Stomach (tissue), 9 donors: ENCODE data around the gene SOCS3. TPM values are rescaled to one million over a fixed set of nuclear protein-coding genes. Genes with fewer than 3 reads are reported as not detected.

ENCODE experiments used
- DNase-seq, 2 donors: peaks; one replicate each; pipeline versions ENCODE4 v3.0.0 to v3.0.0-alpha.2; 2013 to 2019
- H3K27ac ChIP-seq, 5 donors: fragments of 200-600 bp in 4 of 5; sonication (generic) in 4 of 5; one replicate each; pipeline ENCODE4 v1.5.1; 2013 to 2019; ENCODE audit warnings: mild to moderate bottlenecking in 1 of 5, moderate library complexity in 1 of 5
- H3K27me3 ChIP-seq, 3 donors: fragments of 200-600 bp; sonication (generic); one replicate each; pipeline ENCODE4 v1.5.1; 2017 to 2019; ENCODE audit warnings: mixed run types in 1 of 3
- H3K36me3 ChIP-seq, 4 donors: fragments of 200-600 bp; sonication (generic); 1 replicate in 3 of 4; 2 replicates in 1 of 4; pipeline ENCODE4 v1.5.1; 2016 to 2019
- H3K4me1 ChIP-seq, 4 donors: fragments of 200-600 bp; sonication (generic); one replicate each; pipeline ENCODE4 v1.5.1; 2016 to 2019
- H3K4me3 ChIP-seq, 4 donors: fragments of 200-600 bp; sonication (generic) in 3 of 4; one replicate each; pipeline ENCODE4 v1.5.1; 2016 to 2019; ENCODE audit warnings: mild to moderate bottlenecking in 1 of 4
- H3K9me3 ChIP-seq, 4 donors: fragments of 200-600 bp; sonication (generic); one replicate each; pipeline ENCODE4 v1.5.1; 2016 to 2019
- CTCF ChIP-seq, 7 experiments: fragments of 450-650 bp in 4 of 7; fragments of 200-600 bp in 3 of 7; sonication (generic) in 3 of 7; IDR thresholded peaks; one replicate each; pipeline ENCODE4 v1.5.1; 2016 to 2019; ENCODE audit warnings: antibody characterized with exemption in 7 of 7, control low read depth in 2 of 7, mild to moderate bottlenecking in 1 of 7
- EP300 ChIP-seq: sonication (generic); formaldehyde crosslinking; IDR thresholded peaks from one replicate; pipeline ENCODE4 v1.6.1; 2017; ENCODE audit warnings: antibody characterized with exemption
- POLR2A ChIP-seq, 4 donors: fragments of 450-650 bp; IDR thresholded peaks; one replicate each; pipeline ENCODE4 v1.6.1; 2016; ENCODE audit warnings: antibody characterized with exemption in 4 of 4, control low read depth in 2 of 4, mild to moderate bottlenecking in 1 of 4, moderate library complexity in 1 of 4
- POLR2AphosphoS5 ChIP-seq, 3 donors: sonication (generic); formaldehyde crosslinking; IDR thresholded peaks; one replicate each; pipeline ENCODE4 v1.6.1; 2016; ENCODE audit warnings: antibody characterized with exemption in 3 of 3
- WGBS, 5 donors: extraction: QIAGEN DNeasy Blood & Tissue Kit in 3 of 5; methylation state at CpG; one replicate each; pipeline versions ENCODE4 v1.1.5 to v1.1.7; 2013 to 2018; 5-methylcytosine and 5-hydroxymethylcytosine counted together
- intact Hi-C: fragments of 100-400 bp; cut with DNase I; formaldehyde crosslinking; loops from one replicate; pipeline ENCODE4 v1.15.1; 2023; ENCODE audit warnings: low total_unique reads
- polyA plus RNA-seq, 3 donors: library from polyadenylated mRNA; stranded (reverse); fragments of 200-250 nt; gene quantifications; one replicate each; pipeline ENCODE4 v1.2.3, GENCODE V29; 2013
- total RNA-seq, 5 donors: library from RNA; depleted of rRNA; stranded (reverse); fragments of >200 nt; gene quantifications; one replicate each; pipeline versions ENCODE4 v1.1.0 to v1.2.3, GENCODE V29; 2014 to 2016
- donor health status: healthy with polysubstance abuse.
- donor health status: Bipolar disorder and iron deficiency.
- donor health status: healthy.

Gene SOCS3
- total and polyA plus RNA-seq, 8 donors, result 18.7 to 62.9 (median 50.1) TPM

- intact Hi-C loops, result no loop called here
- no peaks in the 10 kb centered on the region for H3K27me3 ChIP-seq
- no peak for DNase-seq
- H3K36me3 ChIP-seq, result no peaks in the 10 kb centered on the region
- peaks cover 38 to 79% (median 58%) of the 10 kb centered on the region in 4 donors for H3K4me1 ChIP-seq
- no peak overlapping the region for H3K27ac ChIP-seq
- TF ChIP-seq POLR2A (IDR thresholded peaks at IDR 0.05) (no peak), EP300 (no peak), CTCF (IDR thresholded peaks at IDR 0.05) (no peak), POLR2AphosphoS5 (IDR thresholded peaks at IDR 0.05) (no peak)
- WGBS, 5 donors, result 58 to 78% (median 67%) methylated on average over 10 of the region's 10 CpGs
- H3K9me3 ChIP-seq, result no peaks in the 10 kb centered on the region
- H3K4me3 ChIP-seq, result no peak overlapping the region
Measured at GRCh38 chr17:78345791-78346494, 13.9 kb downstream of the SOCS3 start.

- Histone ChIP-seq H3K27me3 (no peaks in the 10 kb centered on the region), H3K9me3 (no peaks in the 10 kb centered on the region), H3K36me3 (no peaks in the 10 kb centered on the region), H3K4me3 (no peak overlapping the region), H3K27ac (peak overlapping the region in 2 of 5 donors; percentile 0 to 89), H3K4me1 (peaks cover 32 to 79% (median 56%) of the 10 kb centered on the region in 4 donors)
- no peak for TF ChIP-seq CTCF (IDR thresholded peaks at IDR 0.05)
- 74 to 83% (median 80%) methylated on average over 8 of the region's 8 CpGs for WGBS, 5 donors
- intact Hi-C loops, result no loop called here
- DNase-seq, result no peak
Measured at GRCh38 chr17:78345172-78345571, 14.7 kb downstream of the SOCS3 start.

GRCh38 chr17:78344666-78345065 lies 15.2 kb downstream of the SOCS3 start:
- H3K4me3 ChIP-seq, result no peak overlapping the region
- intact Hi-C loops, result no loop called here
- WGBS, 5 donors, result 76 to 88% (median 88%) methylated on average over 10 of the region's 10 CpGs
- DNase-seq, result no peak
- H3K9me3 ChIP-seq, result no peaks in the 10 kb centered on the region
- H3K27me3 ChIP-seq, result no peaks in the 10 kb centered on the region
- peak overlapping the region in 2 of 5 donors; percentile 0 to 89 for H3K27ac ChIP-seq
- no peak for TF ChIP-seq POLR2A (IDR thresholded peaks at IDR 0.05)
- no peak for TF ChIP-seq EP300
- no peak for TF ChIP-seq POLR2AphosphoS5 (IDR thresholded peaks at IDR 0.05)
- no peak for TF ChIP-seq CTCF (IDR thresholded peaks at IDR 0.05)
- H3K36me3 ChIP-seq, result no peaks in the 10 kb centered on the region
- H3K4me1 ChIP-seq, result peaks cover 31 to 79% (median 52%) of the 10 kb centered on the region in 4 donors

GRCh38 chr17:78343543-78344201 lies 16.2 kb downstream of the SOCS3 start:
- Histone ChIP-seq H3K27me3 (no peaks in the 10 kb centered on the region), H3K4me1 (peaks cover 31 to 86% (median 52%) of the 10 kb centered on the region in 4 donors), H3K4me3 (peak overlapping the region in 1 of 4 donors; percentile 17), H3K36me3 (no peaks in the 10 kb centered on the region), H3K9me3 (no peaks in the 10 kb centered on the region), H3K27ac (peak overlapping the region; percentile 86 to 96 (median 89))
- intact Hi-C loops, result no loop called here
- peak; percentile 50 to 74 for DNase-seq
- 69 to 75% (median 70%) methylated on average over 18 to 19 of the region's 19 CpGs for WGBS, 5 donors
- peak in 1 of 3 donors; percentile 38 for TF ChIP-seq POLR2AphosphoS5 (IDR thresholded peaks at IDR 0.05)
- peak; percentile 18 for TF ChIP-seq EP300
- TF ChIP-seq CTCF (IDR thresholded peaks at IDR 0.05), result no peak
- TF ChIP-seq POLR2A (IDR thresholded peaks at IDR 0.05), result no peak
